Keratinocyte (primary cell): ENCODE measurements around the gene G6PC3. TPM values are rescaled to one million over a fixed set of nuclear protein-coding genes. Genes with fewer than 3 reads are reported as not detected.

Experiments used
- DNase-seq: peaks from one replicate; pipeline ENCODE4 v3.0.0-alpha.2; 2011; ENCODE audit warnings: low read depth, missing footprints, low spot score
- FAIRE-seq: peaks from 2 replicates; lab custom pipeline; 2011; peaks lifted over from hg19 to GRCh38; lab: Jason Lieb, UNC
- H2AFZ ChIP-seq: 2 replicates; pipeline ENCODE4 v1.6.0; 2012; ENCODE audit warnings: low read length, control low read depth, inconsistent platforms; ENCODE audit not compliant: control insufficient read depth
- H3K27ac ChIP-seq: 2 replicates; pipeline ENCODE4 v1.5.1; 2011; ENCODE audit warnings: low read length; ENCODE audit not compliant: control insufficient read depth, insufficient read depth
- H3K27me3 ChIP-seq: 3 replicates; pipeline ENCODE4 v1.6.0; 2011; ENCODE audit warnings: low read length; ENCODE audit not compliant: control insufficient read depth, insufficient read depth; ENCODE audit errors: extremely low read depth
- H3K36me3 ChIP-seq, 2 experiments: 2 replicates in 1 of 2; 3 replicates in 1 of 2; pipeline ENCODE4 v1.5.1; 2011; ENCODE audit warnings: low read length in 2 of 2, mild to moderate bottlenecking in 1 of 2; ENCODE audit not compliant: control insufficient read depth in 2 of 2, insufficient read depth in 2 of 2; ENCODE audit errors: extremely low read depth in 1 of 2
- H3K4me1 ChIP-seq: 3 replicates; pipeline ENCODE4 v1.5.1; 2011; ENCODE audit warnings: low read length; ENCODE audit not compliant: control insufficient read depth, insufficient read depth; ENCODE audit errors: extremely low read depth
- H3K4me2 ChIP-seq: 3 replicates; pipeline ENCODE4 v1.6.0; 2011; ENCODE audit warnings: low read depth, low read length; ENCODE audit not compliant: control insufficient read depth, insufficient read depth; ENCODE audit errors: extremely low read depth
- H3K4me3 ChIP-seq, 3 experiments: fragments of 200-600 bp in 1 of 3; sonication (generic) in 1 of 3; 2 replicates in 2 of 3; 3 replicates in 1 of 3; pipeline ENCODE4 v1.5.1; 2011 to 2016; ENCODE audit warnings: low read length in 3 of 3, mild to moderate bottlenecking in 3 of 3, control low read depth in 2 of 3, inconsistent platforms in 1 of 3, low read depth in 1 of 3, mixed read lengths in 1 of 3, mixed run types in 1 of 3, moderate library complexity in 1 of 3; ENCODE audit not compliant: control insufficient read depth in 2 of 3, insufficient read depth in 2 of 3; ENCODE audit errors: extremely low read depth in 1 of 3
- H3K79me2 ChIP-seq: 2 replicates; pipeline ENCODE4 v1.6.0; 2012; ENCODE audit warnings: low read length; ENCODE audit not compliant: control insufficient read depth, insufficient read depth
- H3K9ac ChIP-seq: 3 replicates; pipeline ENCODE4 v1.6.0; 2011; ENCODE audit warnings: low read length; ENCODE audit not compliant: control insufficient read depth, insufficient read depth; ENCODE audit errors: extremely low read depth
- H3K9me1 ChIP-seq: 3 replicates; pipeline ENCODE4 v1.6.0; 2011; ENCODE audit warnings: low read length; ENCODE audit not compliant: control insufficient read depth, insufficient read depth; ENCODE audit errors: extremely low read depth
- H3K9me3 ChIP-seq: 2 replicates; pipeline ENCODE4 v1.5.1; 2012; ENCODE audit warnings: low read depth, low read length; ENCODE audit not compliant: control insufficient read depth
- H4K20me1 ChIP-seq: 3 replicates; pipeline ENCODE4 v1.6.0; 2011; ENCODE audit warnings: low read length; ENCODE audit not compliant: control insufficient read depth, insufficient read depth; ENCODE audit errors: extremely low read depth
- EZH2 ChIP-seq: IDR thresholded peaks from one replicate; pipeline ENCODE4 v1.6.1; 2012; ENCODE audit warnings: inconsistent platforms, mild to moderate bottlenecking, low read length, moderate library complexity
- dilution Hi-C: fragments of 300-500 bp; cut with MboI; formaldehyde crosslinking; loops from one replicate; pipeline ENCODE4 v1.7.0; 2020; ENCODE audit warnings: low sequenced_read_pairs; ENCODE audit not compliant: extremely low pct_ligation_motif_present
- polyA plus RNA-seq, 5 experiments: library from polyadenylated mRNA; depleted of rRNA in 3 of 5; stranded (reverse) in 3 of 5; stranded (forward) in 1 of 5; unstranded in 1 of 5; fragments of >200 nt; gene quantifications; 1 replicate in 1 of 5; 2 replicates in 3 of 5; 3 replicates in 1 of 5; pipeline versions ENCODE4 v1.2.1 to v1.2.3, GENCODE V29; 2011 to 2012; ENCODE audit warnings: missing spikeins in 2 of 5, low read depth in 1 of 5, low replicate concordance in 1 of 5
- TF ChIP-seq, protein P1 (sequence below), 3 experiments: IDR thresholded peaks in 1 of 3; conservative IDR thresholded peaks in 1 of 3; optimal IDR thresholded peaks in 1 of 3; 2 replicates in 2 of 3; 3 replicates in 1 of 3; pipeline versions ENCODE3 to v1.5.1; 2011; ENCODE audit warnings: low read length in 3 of 3, mild to moderate bottlenecking in 3 of 3, moderate library complexity in 2 of 3, control low read depth in 1 of 3, inconsistent platforms in 1 of 3; ENCODE audit not compliant: insufficient read depth in 2 of 3; ENCODE audit errors: extremely low read depth in 1 of 3

The G6PC3 gene
- polyA plus RNA-seq, 1 donor (not counting 4 experiments of a cell fraction or from before 2014, with no cell fraction given): 28.0 TPM

GRCh38 chr17:44105941-44106340 lies 35.4 kb downstream of the G6PC3 start:
- Histone ChIP-seq H3K9me1 (no peaks in the 10 kb centered on the region), H3K9me3 (no peaks in the 10 kb centered on the region), H3K4me3 (no peak overlapping the region), H3K4me1 (peaks cover 11% of the 10 kb centered on the region), H3K79me2 (no peaks in the 10 kb centered on the region), H4K20me1 (no peaks in the 10 kb centered on the region), H3K27me3 (peaks cover 5% of the 10 kb centered on the region), H3K36me3 (no peaks in the 10 kb centered on the region), H3K27ac (no peak overlapping the region), H3K9ac (no peak overlapping the region), H2AFZ (no peak overlapping the region), H3K4me2 (no peak overlapping the region)
- no peak for TF ChIP-seq EZH2
- TF ChIP-seq, protein P1, sequence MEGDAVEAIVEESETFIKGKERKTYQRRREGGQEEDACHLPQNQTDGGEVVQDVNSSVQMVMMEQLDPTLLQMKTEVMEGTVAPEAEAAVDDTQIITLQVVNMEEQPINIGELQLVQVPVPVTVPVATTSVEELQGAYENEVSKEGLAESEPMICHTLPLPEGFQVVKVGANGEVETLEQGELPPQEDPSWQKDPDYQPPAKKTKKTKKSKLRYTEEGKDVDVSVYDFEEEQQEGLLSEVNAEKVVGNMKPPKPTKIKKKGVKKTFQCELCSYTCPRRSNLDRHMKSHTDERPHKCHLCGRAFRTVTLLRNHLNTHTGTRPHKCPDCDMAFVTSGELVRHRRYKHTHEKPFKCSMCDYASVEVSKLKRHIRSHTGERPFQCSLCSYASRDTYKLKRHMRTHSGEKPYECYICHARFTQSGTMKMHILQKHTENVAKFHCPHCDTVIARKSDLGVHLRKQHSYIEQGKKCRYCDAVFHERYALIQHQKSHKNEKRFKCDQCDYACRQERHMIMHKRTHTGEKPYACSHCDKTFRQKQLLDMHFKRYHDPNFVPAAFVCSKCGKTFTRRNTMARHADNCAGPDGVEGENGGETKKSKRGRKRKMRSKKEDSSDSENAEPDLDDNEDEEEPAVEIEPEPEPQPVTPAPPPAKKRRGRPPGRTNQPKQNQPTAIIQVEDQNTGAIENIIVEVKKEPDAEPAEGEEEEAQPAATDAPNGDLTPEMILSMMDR (optimal IDR thresholded peaks at IDR 0.05 in 1 of 3, IDR thresholded peaks at IDR 0.05 in 1 of 3, conservative IDR thresholded peaks at IDR 0.05 in 1 of 3; ENCODE audit: extremely low read depth in 1 of 3, insufficient read depth in 2 of 3, low read length in 3 of 3): no peak
- DNase-seq (no peak), FAIRE-seq (no peak)
- dilution Hi-C loops: no loop called here

- Histone ChIP-seq H3K4me2 (no peak overlapping the region), H3K9ac (no peak overlapping the region), H3K79me2 (no peaks in the 10 kb centered on the region), H3K4me1 (peaks cover 18% of the 10 kb centered on the region), H3K27ac (no peak overlapping the region), H3K9me3 (no peaks in the 10 kb centered on the region), H4K20me1 (no peaks in the 10 kb centered on the region), H2AFZ (no peak overlapping the region), H3K4me3 (no peak overlapping the region), H3K36me3 (no peaks in the 10 kb centered on the region), H3K9me1 (no peaks in the 10 kb centered on the region), H3K27me3 (peaks cover 5% of the 10 kb centered on the region)
- DNase-seq (no peak), FAIRE-seq (no peak)
- dilution Hi-C loops: no loop called here
- TF ChIP-seq, protein P1 (optimal IDR thresholded peaks at IDR 0.05 in 1 of 3, IDR thresholded peaks at IDR 0.05 in 1 of 3, conservative IDR thresholded peaks at IDR 0.05 in 1 of 3; ENCODE audit: extremely low read depth in 1 of 3, insufficient read depth in 2 of 3, low read length in 3 of 3): no peak
- TF ChIP-seq EZH2: no peak
These were observed 36.3 kb downstream of the G6PC3 start for GRCh38 chr17:44106801-44107200.
